Neural cell (in vitro differentiated cells): ENCODE measurements around the gene LMO1.

ENCODE experiments used
- EP300 ChIP-seq: fragments of 450-650 bp; conservative IDR thresholded peaks from 2 replicates; pipeline ENCODE4 v1.6.1; 2014; ENCODE audit warnings: antibody characterized with exemption, mild to moderate bottlenecking, moderate library complexity; ENCODE audit not compliant: poor library complexity, severe bottlenecking
- EZH2 ChIP-seq: fragments of 200-600, 300-800 bp; shearing (Covaris generic), sonication (generic); IDR thresholded peaks from 2 replicates; pipeline ENCODE4 v1.6.1; 2014; ENCODE audit warnings: antibody characterized with exemption, low read length, borderline replicate concordance, mild to moderate bottlenecking; ENCODE audit not compliant: insufficient read depth, poor library complexity, severe bottlenecking
- POLR2AphosphoS5 ChIP-seq: IDR thresholded peaks from 2 replicates; pipeline ENCODE4 v1.6.1; 2012
- TF ChIP-seq, protein P1 (sequence below): fragments of 450-650 bp; IDR thresholded peaks from 2 replicates; pipeline ENCODE4 v1.5.1; 2014; ENCODE audit warnings: antibody characterized with exemption, mild to moderate bottlenecking, moderate library complexity; ENCODE audit not compliant: poor library complexity, severe bottlenecking
- TF ChIP-seq, protein P2 (sequence below): IDR thresholded peaks from 2 replicates; pipeline ENCODE4 v1.6.1; 2012; ENCODE audit warnings: borderline replicate concordance

DNA sequence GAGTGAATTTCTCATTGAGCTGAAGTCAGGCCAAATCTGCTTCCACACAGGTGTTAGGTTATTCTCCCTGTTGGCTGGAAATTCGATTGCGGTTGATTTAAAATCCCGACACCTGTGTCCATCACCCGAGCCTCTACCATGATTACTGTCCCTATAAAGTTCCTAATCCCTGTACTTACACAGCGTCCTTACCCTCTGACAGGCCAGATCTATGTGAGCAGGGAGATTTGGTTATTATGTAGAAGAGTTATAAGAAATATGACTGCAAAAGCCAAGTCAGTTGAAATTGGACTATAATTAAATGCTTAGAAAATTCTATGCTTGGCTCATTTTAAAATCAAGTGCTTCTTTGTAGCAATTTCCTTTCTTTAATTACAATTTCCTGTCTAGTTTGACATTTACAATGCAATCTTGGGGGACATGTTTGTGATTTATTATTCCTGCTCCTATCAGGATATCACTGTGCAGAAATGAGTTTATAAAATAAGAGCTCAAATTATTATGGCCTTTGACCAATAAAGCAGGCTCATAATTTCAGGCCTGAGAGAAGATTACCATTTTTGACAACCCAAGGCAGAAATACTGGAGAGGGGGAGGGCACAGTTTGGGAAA lies 32.5 kb upstream of the LMO1 start:
- TF ChIP-seq EP300 = no peak
- no peak for TF ChIP-seq POLR2AphosphoS5
- TF ChIP-seq, protein P1, sequence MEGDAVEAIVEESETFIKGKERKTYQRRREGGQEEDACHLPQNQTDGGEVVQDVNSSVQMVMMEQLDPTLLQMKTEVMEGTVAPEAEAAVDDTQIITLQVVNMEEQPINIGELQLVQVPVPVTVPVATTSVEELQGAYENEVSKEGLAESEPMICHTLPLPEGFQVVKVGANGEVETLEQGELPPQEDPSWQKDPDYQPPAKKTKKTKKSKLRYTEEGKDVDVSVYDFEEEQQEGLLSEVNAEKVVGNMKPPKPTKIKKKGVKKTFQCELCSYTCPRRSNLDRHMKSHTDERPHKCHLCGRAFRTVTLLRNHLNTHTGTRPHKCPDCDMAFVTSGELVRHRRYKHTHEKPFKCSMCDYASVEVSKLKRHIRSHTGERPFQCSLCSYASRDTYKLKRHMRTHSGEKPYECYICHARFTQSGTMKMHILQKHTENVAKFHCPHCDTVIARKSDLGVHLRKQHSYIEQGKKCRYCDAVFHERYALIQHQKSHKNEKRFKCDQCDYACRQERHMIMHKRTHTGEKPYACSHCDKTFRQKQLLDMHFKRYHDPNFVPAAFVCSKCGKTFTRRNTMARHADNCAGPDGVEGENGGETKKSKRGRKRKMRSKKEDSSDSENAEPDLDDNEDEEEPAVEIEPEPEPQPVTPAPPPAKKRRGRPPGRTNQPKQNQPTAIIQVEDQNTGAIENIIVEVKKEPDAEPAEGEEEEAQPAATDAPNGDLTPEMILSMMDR = no peak
- TF ChIP-seq, protein P2, sequence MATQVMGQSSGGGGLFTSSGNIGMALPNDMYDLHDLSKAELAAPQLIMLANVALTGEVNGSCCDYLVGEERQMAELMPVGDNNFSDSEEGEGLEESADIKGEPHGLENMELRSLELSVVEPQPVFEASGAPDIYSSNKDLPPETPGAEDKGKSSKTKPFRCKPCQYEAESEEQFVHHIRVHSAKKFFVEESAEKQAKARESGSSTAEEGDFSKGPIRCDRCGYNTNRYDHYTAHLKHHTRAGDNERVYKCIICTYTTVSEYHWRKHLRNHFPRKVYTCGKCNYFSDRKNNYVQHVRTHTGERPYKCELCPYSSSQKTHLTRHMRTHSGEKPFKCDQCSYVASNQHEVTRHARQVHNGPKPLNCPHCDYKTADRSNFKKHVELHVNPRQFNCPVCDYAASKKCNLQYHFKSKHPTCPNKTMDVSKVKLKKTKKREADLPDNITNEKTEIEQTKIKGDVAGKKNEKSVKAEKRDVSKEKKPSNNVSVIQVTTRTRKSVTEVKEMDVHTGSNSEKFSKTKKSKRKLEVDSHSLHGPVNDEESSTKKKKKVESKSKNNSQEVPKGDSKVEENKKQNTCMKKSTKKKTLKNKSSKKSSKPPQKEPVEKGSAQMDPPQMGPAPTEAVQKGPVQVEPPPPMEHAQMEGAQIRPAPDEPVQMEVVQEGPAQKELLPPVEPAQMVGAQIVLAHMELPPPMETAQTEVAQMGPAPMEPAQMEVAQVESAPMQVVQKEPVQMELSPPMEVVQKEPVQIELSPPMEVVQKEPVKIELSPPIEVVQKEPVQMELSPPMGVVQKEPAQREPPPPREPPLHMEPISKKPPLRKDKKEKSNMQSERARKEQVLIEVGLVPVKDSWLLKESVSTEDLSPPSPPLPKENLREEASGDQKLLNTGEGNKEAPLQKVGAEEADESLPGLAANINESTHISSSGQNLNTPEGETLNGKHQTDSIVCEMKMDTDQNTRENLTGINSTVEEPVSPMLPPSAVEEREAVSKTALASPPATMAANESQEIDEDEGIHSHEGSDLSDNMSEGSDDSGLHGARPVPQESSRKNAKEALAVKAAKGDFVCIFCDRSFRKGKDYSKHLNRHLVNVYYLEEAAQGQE = no peak
- no peak for TF ChIP-seq EZH2
